ENCODE measurements around the gene KLHL29. TPM values are rescaled to one million over a fixed set of nuclear protein-coding genes. Genes with fewer than 3 reads are reported as not detected.
A peak's percentile ranks its signal among the peaks of the same experiment; 100 is the strongest.

Gene KLHL29
- total RNA-seq, 1 experiment from 2014 or later = 2.4 TPM

DNA sequence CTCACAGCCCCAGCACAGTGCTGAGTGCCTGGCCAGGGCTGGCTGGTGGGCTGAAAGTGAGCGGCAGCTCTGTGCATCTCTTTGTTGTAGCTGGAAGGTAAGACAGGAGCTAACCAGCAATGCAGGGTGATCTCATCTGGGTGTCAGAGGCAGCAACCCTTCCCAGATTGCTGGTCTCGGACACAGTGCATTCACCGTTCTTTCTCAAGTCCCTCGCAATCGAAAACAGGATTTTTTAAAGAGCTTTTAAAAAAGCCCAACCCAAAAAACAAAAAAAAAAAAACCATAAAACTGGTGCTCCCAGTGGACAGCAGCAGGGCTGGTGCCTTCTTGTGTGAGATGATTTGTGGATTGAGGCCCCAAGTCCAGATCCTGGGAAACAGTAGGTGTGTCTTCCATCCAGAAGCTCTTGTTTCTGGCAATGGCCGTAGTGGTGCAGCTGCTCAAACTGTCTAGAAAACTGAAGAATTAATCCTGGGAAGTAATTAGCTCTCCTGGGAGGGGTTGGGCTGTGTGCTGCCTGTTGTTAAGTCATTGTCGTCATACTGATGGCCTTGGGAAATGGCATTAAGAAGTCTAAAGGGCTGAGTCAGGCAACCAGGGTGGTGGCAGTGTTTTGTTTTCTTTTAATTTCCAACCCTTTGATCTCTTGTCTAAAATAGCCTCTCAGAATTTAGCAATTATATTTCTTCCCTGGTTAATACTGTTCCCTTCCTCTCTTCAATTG is 156.7 kb downstream of the KLHL29 start:
- H3K9ac ChIP-seq (ENCODE audit: extremely low read depth, insufficient read length, low read length) = no peak overlapping the region
- H2BK15ac ChIP-seq (ENCODE audit: low read depth, low read length) = no peak overlapping the region
- no peak overlapping the region for H4K5ac ChIP-seq (ENCODE audit: insufficient read length, low read depth, low read length)
- no peaks in the 10 kb centered on the region for H3K27me3 ChIP-seq (ENCODE audit: insufficient read depth, low read length)
- H3K79me2 ChIP-seq (ENCODE audit: insufficient read depth, low read length) = no peaks in the 10 kb centered on the region
- no peaks in the 10 kb centered on the region for H3K4me1 ChIP-seq (ENCODE audit: insufficient read depth, low read length)
- Mint-ChIP-seq H3K27ac (peak overlapping the region in 1 of 3 experiments; percentile 60; a peak in 1 of 7 replicates), H3K36me3 (ENCODE audit: insufficient read depth in 1 of 3, low read depth in 3 of 3) (no peaks in the 10 kb centered on the region; a peak in 1 of 7 replicates), H3K4me3 (no peak overlapping the region), H3K9me3 (no peaks in the 10 kb centered on the region), H3K27me3 (ENCODE audit: low read depth) (no peaks in the 10 kb centered on the region), H3K4me1 (peaks cover 3 to 5% of the 10 kb centered on the region in 2 experiments)
- no peak overlapping the region for H2BK120ac ChIP-seq (ENCODE audit: low read depth, low read length, poor library complexity, severe bottlenecking)
- no peak overlapping the region for H3K23ac ChIP-seq (ENCODE audit: insufficient read length, low read depth, low read length)
- H2BK12ac ChIP-seq (ENCODE audit: insufficient read length, low read depth, low read length) = no peak overlapping the region
- no peak overlapping the region for H3K56ac ChIP-seq (ENCODE audit: insufficient read length, low read depth, low read length)
- no peaks in the 10 kb centered on the region for H3K23me2 ChIP-seq (ENCODE audit: insufficient read length, low read depth, low read length, poor library complexity, severe bottlenecking)
- no peak overlapping the region for H3K14ac ChIP-seq (ENCODE audit: insufficient read depth, low read length)
- H4K20me1 ChIP-seq (ENCODE audit: control insufficient read depth, insufficient read depth, insufficient read length) = no peaks in the 10 kb centered on the region
- TF ChIP-seq, protein P1, sequence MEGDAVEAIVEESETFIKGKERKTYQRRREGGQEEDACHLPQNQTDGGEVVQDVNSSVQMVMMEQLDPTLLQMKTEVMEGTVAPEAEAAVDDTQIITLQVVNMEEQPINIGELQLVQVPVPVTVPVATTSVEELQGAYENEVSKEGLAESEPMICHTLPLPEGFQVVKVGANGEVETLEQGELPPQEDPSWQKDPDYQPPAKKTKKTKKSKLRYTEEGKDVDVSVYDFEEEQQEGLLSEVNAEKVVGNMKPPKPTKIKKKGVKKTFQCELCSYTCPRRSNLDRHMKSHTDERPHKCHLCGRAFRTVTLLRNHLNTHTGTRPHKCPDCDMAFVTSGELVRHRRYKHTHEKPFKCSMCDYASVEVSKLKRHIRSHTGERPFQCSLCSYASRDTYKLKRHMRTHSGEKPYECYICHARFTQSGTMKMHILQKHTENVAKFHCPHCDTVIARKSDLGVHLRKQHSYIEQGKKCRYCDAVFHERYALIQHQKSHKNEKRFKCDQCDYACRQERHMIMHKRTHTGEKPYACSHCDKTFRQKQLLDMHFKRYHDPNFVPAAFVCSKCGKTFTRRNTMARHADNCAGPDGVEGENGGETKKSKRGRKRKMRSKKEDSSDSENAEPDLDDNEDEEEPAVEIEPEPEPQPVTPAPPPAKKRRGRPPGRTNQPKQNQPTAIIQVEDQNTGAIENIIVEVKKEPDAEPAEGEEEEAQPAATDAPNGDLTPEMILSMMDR (conservative IDR thresholded peaks at IDR 0.05) = no peak
- WGBS (ENCODE audit: extremely low coverage, insufficient read length, low lambda C conversion rate) = no CpG with 5 or more reads among the region's 7 CpGs
- no peak overlapping the region for H2AK5ac ChIP-seq (ENCODE audit: insufficient read length, low read length)
- H4K91ac ChIP-seq (ENCODE audit: insufficient read length, low read depth, low read length) = no peak overlapping the region
- no peaks in the 10 kb centered on the region for H3K79me1 ChIP-seq (ENCODE audit: insufficient read depth, low read depth, low read length, poor library complexity, severe bottlenecking)
- H3T11ph ChIP-seq (ENCODE audit: low read length) = no peak overlapping the region
- H2BK5ac ChIP-seq (ENCODE audit: insufficient read length, low read length) = no peak overlapping the region
- H4K8ac ChIP-seq (replicated peaks; ENCODE audit: insufficient read length, low read depth, low read length) = no peak overlapping the region
- H3K27ac ChIP-seq (ENCODE audit: insufficient read length, low read depth, low read length) = no peak overlapping the region
- no peak overlapping the region for H3K4ac ChIP-seq (ENCODE audit: low read depth, low read length)
- H2AFZ ChIP-seq (ENCODE audit: low read length) = no peak overlapping the region
- DNase-seq = no peak
- no peak overlapping the region for H2BK20ac ChIP-seq (ENCODE audit: low read depth, low read length, poor library complexity, severe bottlenecking)
- no peak overlapping the region for H3K4me2 ChIP-seq (ENCODE audit: insufficient read depth, insufficient read length, low read length)
- no peak overlapping the region for H3K18ac ChIP-seq (ENCODE audit: insufficient read length, low read depth, low read length)
- H3K9me3 ChIP-seq (ENCODE audit: control insufficient read depth, low read depth, low read length) = no peaks in the 10 kb centered on the region
